Osteocyte (in vitro differentiated cells): ENCODE results near the gene WDR6. TPM values are rescaled to one million over a fixed set of nuclear protein-coding genes. Genes with fewer than 3 reads are reported as not detected.

Experiments used
- DNase-seq: peaks from one replicate; pipeline ENCODE4 v3.0.0; 2021; ENCODE audit warnings: mixed read lengths; ENCODE audit not compliant: unreplicated experiment; ENCODE audit errors: extremely low spot score
- H3K27ac Mint-ChIP-seq: one replicate; pipeline ENCODE4 v1.8.0; 2021; ENCODE audit warnings: mild to moderate bottlenecking, mixed read lengths; ENCODE audit not compliant: unreplicated experiment
- H3K27me3 Mint-ChIP-seq: one replicate; pipeline ENCODE4 v1.8.0; 2021; ENCODE audit warnings: mixed read lengths; ENCODE audit not compliant: unreplicated experiment
- H3K36me3 Mint-ChIP-seq: one replicate; pipeline ENCODE4 v1.8.0; 2021; ENCODE audit warnings: mixed read lengths; ENCODE audit not compliant: unreplicated experiment
- H3K4me1 Mint-ChIP-seq: one replicate; pipeline ENCODE4 v1.8.0; 2021; ENCODE audit warnings: mixed read lengths; ENCODE audit not compliant: unreplicated experiment
- H3K4me3 Mint-ChIP-seq: one replicate; pipeline ENCODE4 v1.8.0; 2021; ENCODE audit warnings: mild to moderate bottlenecking, moderate library complexity, mixed read lengths; ENCODE audit not compliant: unreplicated experiment
- H3K9me3 Mint-ChIP-seq: one replicate; pipeline ENCODE4 v1.8.0; 2021; ENCODE audit warnings: mixed read lengths; ENCODE audit not compliant: unreplicated experiment
- CTCF ChIP-seq: fragments of 200-600 bp; sonication (generic); IDR thresholded peaks from 2 replicates; pipeline ENCODE4 v1.5.0; 2021; ENCODE audit warnings: antibody characterized with exemption, mild to moderate bottlenecking, moderate library complexity
- total RNA-seq: library from RNA; stranded (reverse); gene quantifications from 2 replicates; pipeline ENCODE4 v1.2.1, GENCODE V29; 2021

WDR6 gene
- total RNA-seq, 1 donor from 2014 or later, result 236 TPM

- peaks cover 31% of the 10 kb centered on the region for H3K4me1 Mint-ChIP-seq
- H3K27me3 Mint-ChIP-seq, result no peaks in the 10 kb centered on the region
- peaks cover 30% of the 10 kb centered on the region for H3K36me3 Mint-ChIP-seq
- no peak for TF ChIP-seq CTCF
- H3K27ac Mint-ChIP-seq, result no peak overlapping the region
- no peak overlapping the region for H3K4me3 Mint-ChIP-seq
- H3K9me3 Mint-ChIP-seq, result no peaks in the 10 kb centered on the region
- DNase-seq, result no peak
Measured at GRCh38 chr3:49025793-49026520, 18.8 kb downstream of the WDR6 start.

GRCh38 chr3:49026536-49026935 is 19.3 kb downstream of the WDR6 start:
- Mint-ChIP-seq H3K4me1 (peaks cover 31% of the 10 kb centered on the region), H3K27me3 (no peaks in the 10 kb centered on the region), H3K4me3 (no peak overlapping the region), H3K9me3 (no peaks in the 10 kb centered on the region), H3K27ac (no peak overlapping the region), H3K36me3 (peaks cover 33% of the 10 kb centered on the region)
- no peak for DNase-seq
- TF ChIP-seq CTCF, result no peak

DNA sequence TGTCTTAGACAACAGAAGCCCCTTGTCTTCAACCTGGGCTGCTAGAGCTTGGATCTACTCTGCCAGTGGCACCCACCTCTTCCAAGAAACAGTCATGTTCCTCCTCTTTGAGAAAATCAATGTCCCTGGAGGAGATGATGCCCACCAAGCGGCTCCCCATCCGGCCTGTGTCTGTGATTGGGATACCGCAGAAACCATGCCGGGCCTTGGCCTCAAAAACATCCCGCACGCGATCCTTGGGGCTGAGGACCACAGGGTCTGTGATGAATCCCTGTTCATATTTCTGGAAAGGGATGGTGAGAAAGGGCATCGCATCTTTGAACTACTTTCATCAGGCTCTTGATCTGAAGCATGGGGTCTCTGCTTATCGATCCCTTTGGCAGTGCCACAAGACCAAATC is 20.4 kb downstream of the WDR6 start:
- Mint-ChIP-seq H3K9me3 (no peaks in the 10 kb centered on the region), H3K4me3 (peak overlapping the region; percentile 22), H3K4me1 (peaks cover 29% of the 10 kb centered on the region), H3K27me3 (no peaks in the 10 kb centered on the region), H3K27ac (peak overlapping the region; percentile 95), H3K36me3 (peaks cover 38% of the 10 kb centered on the region)
- no peak for DNase-seq
- TF ChIP-seq CTCF, result no peak

DNA sequence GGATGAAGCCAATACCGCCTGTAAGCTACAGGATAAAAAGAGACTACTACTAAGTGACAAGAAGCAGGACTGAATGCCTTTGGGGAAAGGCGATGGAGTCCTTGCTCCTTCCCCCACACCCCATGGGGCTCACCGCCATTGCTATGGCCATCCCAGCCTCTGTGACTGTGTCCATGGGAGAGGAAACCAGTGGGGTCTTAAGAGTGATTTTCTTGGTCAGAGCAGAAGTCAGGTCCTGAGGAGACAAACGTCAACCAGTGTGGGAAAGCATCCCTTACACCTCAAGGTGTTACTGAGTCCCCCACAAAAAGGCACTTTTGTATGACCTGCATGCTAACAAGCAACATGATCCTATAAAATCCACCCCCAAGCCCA is 21.1 kb downstream of the WDR6 start:
- Mint-ChIP-seq H3K27me3 (no peaks in the 10 kb centered on the region), H3K4me1 (peaks cover 22% of the 10 kb centered on the region), H3K36me3 (peaks cover 33% of the 10 kb centered on the region), H3K4me3 (peak overlapping the region; percentile 92), H3K27ac (peak overlapping the region; percentile 95), H3K9me3 (no peaks in the 10 kb centered on the region)
- DNase-seq, result no peak
- no peak for TF ChIP-seq CTCF

DNA sequence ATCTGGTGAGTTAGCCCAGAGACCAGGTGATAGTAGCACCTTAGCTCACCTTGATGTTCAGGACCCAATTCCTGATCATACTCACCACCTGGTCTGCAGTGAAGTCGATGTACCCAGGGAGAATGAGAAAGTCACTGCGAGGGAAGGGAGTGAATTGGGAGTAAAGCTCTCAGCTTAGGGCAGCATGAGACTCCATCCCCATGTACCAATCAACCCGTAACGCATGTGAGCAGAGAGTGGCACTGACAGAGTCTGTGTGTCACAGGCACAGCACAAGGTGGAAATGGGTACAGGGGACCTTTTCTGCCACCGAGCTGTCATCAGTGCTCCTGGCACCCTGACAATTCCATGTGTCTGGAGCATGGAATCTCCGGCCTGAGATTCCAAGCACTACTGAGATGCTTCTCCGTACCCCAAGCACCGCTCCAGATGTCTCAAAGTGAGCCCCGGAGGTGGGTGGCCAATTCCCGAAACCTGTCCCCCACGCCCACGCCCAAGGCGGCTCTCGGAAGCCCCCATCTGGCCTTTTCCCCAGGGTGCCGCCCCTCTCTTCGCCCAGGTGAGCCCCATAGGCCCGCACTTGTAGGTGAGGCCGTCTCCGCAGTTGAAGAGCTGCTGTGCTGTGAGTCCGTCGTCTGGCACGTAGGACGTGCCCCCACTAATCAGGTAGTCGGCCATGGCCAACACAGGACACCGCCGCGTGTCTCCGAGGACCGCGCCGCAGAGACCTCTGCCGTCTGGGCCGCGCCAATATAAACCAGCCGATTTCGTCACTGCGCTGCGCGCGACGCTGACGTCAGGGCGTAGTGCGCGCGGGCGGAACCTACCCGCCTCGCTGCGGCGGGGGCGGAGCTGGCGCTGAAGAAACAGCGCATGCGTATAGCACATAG is 21.7 kb downstream of the WDR6 start, which contains the start of gene IMPDH2:
Gene IMPDH2, minus strand, starts transcription at position 726 of the 890 bp plus-strand sequence. Its CDS starts 48 bp downstream, at position 678.
- no peaks in the 10 kb centered on the region for H3K9me3 Mint-ChIP-seq
- no peak for TF ChIP-seq CTCF

More for the DNA sequence above, 21.7 kb downstream of the WDR6 start, which contains the start of gene IMPDH2:
- H3K4me3 Mint-ChIP-seq, result peak within 1 kb of the TSS; percentile 92
- H3K36me3 Mint-ChIP-seq, result peaks cover 28% of the 10 kb centered on the region
- H3K4me1 Mint-ChIP-seq, result peaks cover 20% of the 10 kb centered on the region
- DNase-seq, result peak; percentile 97
- H3K27me3 Mint-ChIP-seq, result no peaks in the 10 kb centered on the region
- H3K27ac Mint-ChIP-seq, result peak within 1 kb of the TSS; percentile 95
